Prostate gland (tissue), 2 donors: ENCODE data around the gene ALDH7A1. TPM values are rescaled to one million over a fixed set of nuclear protein-coding genes. Genes with fewer than 3 reads are reported as not detected.

Experiments used
- DNase-seq: peaks from one replicate; pipeline ENCODE4 v3.0.0-alpha.2; 2019; ENCODE audit warnings: low spot score
- H3K27ac ChIP-seq, 2 donors: fragments of 200-600 bp; sonication (generic); 2 replicates each; pipeline ENCODE4 v1.5.1; 2017 to 2019
- H3K27me3 ChIP-seq: fragments of 200-600 bp; sonication (generic); replicated peaks from 2 replicates; pipeline ENCODE4 v1.5.1; 2019; ENCODE audit not compliant: insufficient read depth
- H3K36me3 ChIP-seq, 2 donors: fragments of 200-600 bp; sonication (generic); 1 replicate in 1 of 2; 2 replicates in 1 of 2; pipeline versions ENCODE4 v1.5.1 to v1.8.1; 2017 to 2019
- H3K4me1 ChIP-seq: fragments of 200-600 bp; sonication (generic); replicated peaks from 2 replicates; pipeline ENCODE4 v1.5.1; 2019
- H3K4me3 ChIP-seq, 2 donors: fragments of 200-600 bp; sonication (generic); 2 replicates each; pipeline ENCODE4 v1.5.1; 2017 to 2019
- H3K9me3 ChIP-seq: fragments of 200-600 bp; sonication (generic); 2 replicates; pipeline ENCODE4 v1.5.1; 2017
- POLR2A ChIP-seq: fragments of 450-650 bp; IDR thresholded peaks from one replicate; pipeline ENCODE4 v1.6.1; 2016; ENCODE audit warnings: antibody characterized with exemption, mild to moderate bottlenecking
- POLR2AphosphoS5 ChIP-seq: sonication (generic); formaldehyde crosslinking; IDR thresholded peaks from one replicate; pipeline ENCODE4 v1.6.1; 2017; ENCODE audit warnings: antibody characterized with exemption
- WGBS: methylation state at CpG from one replicate; pipeline ENCODE4 v1.1.5; 2018; 5-methylcytosine and 5-hydroxymethylcytosine counted together
- intact Hi-C: fragments of 100-400 bp; cut with DNase I; formaldehyde crosslinking; loops from one replicate; pipeline ENCODE4 v1.14.2; 2022
- total RNA-seq, 2 donors: library from RNA; depleted of rRNA; stranded (reverse); fragments of >200 nt; gene quantifications; one replicate each; pipeline ENCODE4 v1.1.0, GENCODE V29; 2016
- TF ChIP-seq, protein P1 (sequence below), 4 experiments: fragments of 200-600 bp in 2 of 4; fragments of 450-650 bp in 2 of 4; sonication (generic) in 2 of 4; IDR thresholded peaks; 1 replicate in 3 of 4; 2 replicates in 1 of 4; pipeline ENCODE4 v1.5.1; 2016 to 2019; ENCODE audit warnings: antibody characterized with exemption in 4 of 4, mild to moderate bottlenecking in 2 of 4, moderate library complexity in 2 of 4

ALDH7A1 gene
- total RNA-seq, 2 donors from 2014 or later: 59.8 to 62.7 TPM

DNA sequence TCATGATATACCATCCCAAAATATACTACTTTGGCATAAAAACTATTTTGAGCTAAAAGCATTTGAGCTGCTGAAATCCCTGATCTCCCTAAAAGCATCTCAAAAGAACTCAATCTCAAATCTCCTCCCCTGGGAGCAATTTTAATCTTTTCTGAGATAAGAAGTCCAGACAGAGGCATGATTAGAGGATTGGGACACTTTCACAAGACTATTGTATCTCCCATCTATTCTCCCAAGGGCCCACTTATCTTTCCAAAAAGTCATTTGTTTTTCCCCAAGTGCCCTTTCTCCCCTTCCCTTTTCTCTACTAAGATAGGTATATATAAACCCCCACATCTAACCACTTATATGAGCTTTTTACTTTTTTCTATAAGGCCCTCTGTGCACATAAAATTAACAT, 79.7 kb downstream of the ALDH7A1 start:
- no peak for DNase-seq
- peak overlapping the region in 1 of 2 donors; percentile 32 for H3K27ac ChIP-seq
- intact Hi-C loops: no loop called here
- no peak overlapping the region for H3K4me3 ChIP-seq
- no peaks in the 10 kb centered on the region for H3K27me3 ChIP-seq
- TF ChIP-seq, protein P1, sequence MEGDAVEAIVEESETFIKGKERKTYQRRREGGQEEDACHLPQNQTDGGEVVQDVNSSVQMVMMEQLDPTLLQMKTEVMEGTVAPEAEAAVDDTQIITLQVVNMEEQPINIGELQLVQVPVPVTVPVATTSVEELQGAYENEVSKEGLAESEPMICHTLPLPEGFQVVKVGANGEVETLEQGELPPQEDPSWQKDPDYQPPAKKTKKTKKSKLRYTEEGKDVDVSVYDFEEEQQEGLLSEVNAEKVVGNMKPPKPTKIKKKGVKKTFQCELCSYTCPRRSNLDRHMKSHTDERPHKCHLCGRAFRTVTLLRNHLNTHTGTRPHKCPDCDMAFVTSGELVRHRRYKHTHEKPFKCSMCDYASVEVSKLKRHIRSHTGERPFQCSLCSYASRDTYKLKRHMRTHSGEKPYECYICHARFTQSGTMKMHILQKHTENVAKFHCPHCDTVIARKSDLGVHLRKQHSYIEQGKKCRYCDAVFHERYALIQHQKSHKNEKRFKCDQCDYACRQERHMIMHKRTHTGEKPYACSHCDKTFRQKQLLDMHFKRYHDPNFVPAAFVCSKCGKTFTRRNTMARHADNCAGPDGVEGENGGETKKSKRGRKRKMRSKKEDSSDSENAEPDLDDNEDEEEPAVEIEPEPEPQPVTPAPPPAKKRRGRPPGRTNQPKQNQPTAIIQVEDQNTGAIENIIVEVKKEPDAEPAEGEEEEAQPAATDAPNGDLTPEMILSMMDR (IDR thresholded peaks at IDR 0.05): no peak
- TF ChIP-seq POLR2A (no peak), POLR2AphosphoS5 (no peak)
- H3K4me1 ChIP-seq: peaks cover under 1% of the 10 kb centered on the region
- no peaks in the 10 kb centered on the region for H3K9me3 ChIP-seq
- no peaks in the 10 kb centered on the region for H3K36me3 ChIP-seq

DNA sequence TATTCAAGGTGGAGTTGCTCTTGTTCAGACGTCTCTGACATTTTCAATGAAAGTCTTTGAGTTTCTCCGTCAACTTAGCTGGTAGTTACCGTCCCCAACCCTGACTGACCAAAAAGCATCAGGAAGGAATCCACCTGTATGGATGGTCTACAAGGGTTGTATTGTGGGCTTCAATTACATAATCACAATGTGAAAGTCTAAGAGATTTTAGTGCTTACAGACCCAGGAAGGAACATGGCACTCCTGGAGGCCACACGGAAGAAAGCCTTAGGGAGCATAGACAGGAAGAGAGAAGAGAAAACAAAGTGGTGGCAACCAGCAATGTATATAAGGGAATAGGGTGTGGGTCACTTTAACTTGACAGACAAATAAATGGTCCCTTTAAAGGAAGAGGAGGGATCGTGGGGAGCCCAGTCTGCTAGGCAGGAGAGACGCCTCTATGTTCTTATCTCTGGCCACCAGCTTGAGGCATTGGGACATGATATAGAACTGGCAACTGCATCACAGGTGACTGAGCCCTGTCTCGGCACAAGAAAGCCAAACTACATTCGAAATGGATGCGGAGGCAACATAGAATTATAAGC, 80.4 kb downstream of the ALDH7A1 start:
- no peaks in the 10 kb centered on the region for H3K4me1 ChIP-seq
- WGBS: 93% methylated on average over 9 of the region's 9 CpGs
- H3K9me3 ChIP-seq: no peaks in the 10 kb centered on the region
- no peaks in the 10 kb centered on the region for H3K27me3 ChIP-seq
- no peak for DNase-seq
- peak overlapping the region in 1 of 2 donors; percentile 32 for H3K27ac ChIP-seq
- TF ChIP-seq POLR2A (no peak), POLR2AphosphoS5 (no peak)
- TF ChIP-seq, protein P1 (IDR thresholded peaks at IDR 0.05): no peak
- intact Hi-C loops: no loop called here
- no peak overlapping the region for H3K4me3 ChIP-seq
- no peaks in the 10 kb centered on the region for H3K36me3 ChIP-seq

DNA sequence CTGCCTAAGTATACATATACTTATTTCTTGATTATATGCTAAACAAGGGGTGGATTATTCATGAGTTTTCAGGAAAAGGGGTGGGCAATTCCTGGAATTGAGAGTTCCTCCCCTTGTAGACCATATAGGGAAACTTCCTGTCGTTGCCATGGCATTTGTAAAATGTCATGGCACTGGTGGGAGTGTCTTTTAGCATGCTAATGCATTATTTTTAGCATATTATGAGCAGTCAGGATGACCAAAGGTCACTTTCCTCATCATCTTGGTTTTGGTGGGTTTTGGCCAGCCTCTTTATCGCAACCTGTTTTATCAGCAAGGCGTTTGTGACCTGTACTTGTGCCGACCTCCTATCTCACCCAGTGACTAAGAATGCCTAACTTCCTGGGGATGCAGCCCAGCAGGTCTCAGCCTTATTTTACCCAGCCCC, 80.9 kb downstream of the ALDH7A1 start:
- no peaks in the 10 kb centered on the region for H3K4me1 ChIP-seq
- TF ChIP-seq, protein P1 (IDR thresholded peaks at IDR 0.05): no peak
- TF ChIP-seq POLR2AphosphoS5 (no peak), POLR2A (no peak)
- 91% methylated on average over 4 of the region's 4 CpGs for WGBS
- H3K36me3 ChIP-seq: no peaks in the 10 kb centered on the region
- no peak for DNase-seq
- intact Hi-C loops: no loop called here
- H3K9me3 ChIP-seq: no peaks in the 10 kb centered on the region
- peak overlapping the region in 1 of 2 donors; percentile 32 for H3K27ac ChIP-seq
- no peaks in the 10 kb centered on the region for H3K27me3 ChIP-seq
- H3K4me3 ChIP-seq: no peak overlapping the region

GRCh38 chr5:126513703-126514102, 81.3 kb downstream of the ALDH7A1 start:
- WGBS: 88% methylated on average over 4 of the region's 4 CpGs
- Histone ChIP-seq H3K4me3 (no peak overlapping the region), H3K36me3 (no peaks in the 10 kb centered on the region), H3K27ac (peak overlapping the region; percentile 2 to 29), H3K9me3 (no peaks in the 10 kb centered on the region), H3K4me1 (no peaks in the 10 kb centered on the region), H3K27me3 (no peaks in the 10 kb centered on the region)
- TF ChIP-seq POLR2AphosphoS5: no peak
- TF ChIP-seq POLR2A: no peak
- TF ChIP-seq, protein P1 (IDR thresholded peaks at IDR 0.05): no peak
- intact Hi-C loops: no loop called here
- no peak for DNase-seq

DNA sequence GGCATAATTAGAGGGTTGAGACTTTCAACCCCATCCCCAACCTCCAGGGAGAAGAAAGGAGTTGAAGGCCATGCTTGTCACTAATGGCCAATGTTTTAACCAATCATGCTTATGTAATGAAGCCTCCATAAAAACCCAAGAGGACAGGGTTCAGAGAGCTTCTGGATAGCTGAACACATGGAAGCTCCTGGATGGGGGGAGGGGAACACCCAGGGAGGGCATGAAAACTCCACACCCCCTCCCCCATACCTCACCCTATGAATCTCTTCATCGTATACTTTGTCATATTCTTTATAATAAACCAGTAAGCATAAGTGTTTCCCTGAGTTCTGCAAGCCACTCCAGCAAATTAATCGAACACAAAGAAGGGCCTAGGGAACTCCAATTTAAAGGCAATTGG, 81.7 kb downstream of the ALDH7A1 start:
- DNase-seq: no peak
- WGBS: 100% methylated on average over 2 of the region's 2 CpGs

More for the DNA sequence above, 81.7 kb downstream of the ALDH7A1 start:
- Histone ChIP-seq H3K36me3 (no peaks in the 10 kb centered on the region), H3K4me1 (no peaks in the 10 kb centered on the region), H3K27me3 (no peaks in the 10 kb centered on the region), H3K9me3 (no peaks in the 10 kb centered on the region), H3K4me3 (no peak overlapping the region), H3K27ac (peak overlapping the region in 1 of 2 donors; percentile 2)
- TF ChIP-seq POLR2A: no peak
- no peak for TF ChIP-seq POLR2AphosphoS5
- TF ChIP-seq, protein P1 (IDR thresholded peaks at IDR 0.05): no peak
- intact Hi-C loops: no loop called here
